HFF-Myc (cell line): ENCODE data around the gene CNFN.

Source experiments
- DNase-seq: peaks from one replicate; pipeline ENCODE4 v3.0.0-alpha.2; 2011; ENCODE audit warnings: low read depth; ENCODE audit errors: extremely low read depth
- H3K4me3 ChIP-seq: replicated peaks from 2 replicates; pipeline ENCODE4 v1.5.1; 2011; ENCODE audit warnings: low read depth, mild to moderate bottlenecking, control low read depth, low read length
- CTCF ChIP-seq: IDR thresholded peaks from 2 replicates; pipeline ENCODE4 v1.5.1; 2012; ENCODE audit warnings: mild to moderate bottlenecking, low read depth, low read length, control low read depth; ENCODE audit errors: missing control alignments

Gene CNFN

GRCh38 chr19:42394751-42395150, 4.7 kb upstream of the CNFN start:
- DNase-seq, result no peak
- H3K4me3 ChIP-seq, result no peak overlapping the region
- TF ChIP-seq CTCF, result no peak

GRCh38 chr19:42392165-42392564, 2.1 kb upstream of the CNFN start:
- no peak overlapping the region for H3K4me3 ChIP-seq
- no peak for DNase-seq
- no peak for TF ChIP-seq CTCF

GRCh38 chr19:42388851-42389489, 1.1 kb downstream of the CNFN start:
- DNase-seq, result no peak
- no peak for TF ChIP-seq CTCF
- no peak overlapping the region for H3K4me3 ChIP-seq

GRCh38 chr19:42386974-42387707, 3.0 kb downstream of the CNFN start:
- no peak for DNase-seq
- TF ChIP-seq CTCF, result peak; percentile 29
- peak overlapping the region; percentile 30 for H3K4me3 ChIP-seq

- no peak for DNase-seq
- no peak overlapping the region for H3K4me3 ChIP-seq
- TF ChIP-seq CTCF, result no peak
These were observed 9.9 kb downstream of the CNFN start for GRCh38 chr19:42380155-42380554.

- DNase-seq, result no peak
- H3K4me3 ChIP-seq, result no peak overlapping the region
- TF ChIP-seq CTCF, result no peak
These were observed 11.6 kb downstream of the CNFN start for GRCh38 chr19:42378225-42379215.
